GM12872 (cell line): ENCODE measurements around the gene DACH1.

ENCODE experiments used
- CTCF ChIP-seq: IDR thresholded peaks from 3 replicates; pipeline ENCODE4 v1.5.1; 2011; ENCODE audit warnings: low read depth, mild to moderate bottlenecking, low read length, moderate library complexity; ENCODE audit not compliant: insufficient read depth

Gene DACH1

GRCh38 chr13:71873418-71874247, 6.6 kb upstream of the DACH1 start:
- no peak for TF ChIP-seq CTCF

GRCh38 chr13:71871844-71872243, 4.8 kb upstream of the DACH1 start:
- TF ChIP-seq CTCF: no peak

- TF ChIP-seq CTCF: no peak
Observed at GRCh38 chr13:71871176-71871754, 4.3 kb upstream of the DACH1 start.

GRCh38 chr13:71870100-71870499, 3.1 kb upstream of the DACH1 start:
- no peak for TF ChIP-seq CTCF

- no peak for TF ChIP-seq CTCF
Observed at GRCh38 chr13:71869274-71869673, 2.3 kb upstream of the DACH1 start.

- no peak for TF ChIP-seq CTCF
Observed at GRCh38 chr13:71866335-71867130, 471 bp downstream of the DACH1 start.

- TF ChIP-seq CTCF: no peak
Observed at GRCh38 chr13:71865874-71866334, 1.1 kb downstream of the DACH1 start.
